Right ventricle myocardium inferior (tissue), 1 donor: ENCODE measurements around the gene CAMK1G. TPM values are rescaled to one million over a fixed set of nuclear protein-coding genes. Genes with fewer than 3 reads are reported as not detected.

ENCODE experiments used
- ATAC-seq: fragments of 200-7000 bp; cut with Tn5 transposase; one replicate; pipeline ENCODE4 v1.9.1; 2020; ENCODE audit warnings: mild to moderate bottlenecking, moderate library complexity
- DNase-seq: peaks from one replicate; pipeline ENCODE4 v3.0.0; 2021; ENCODE audit errors: missing footprints
- intact Hi-C: fragments of 100-400 bp; cut with DNase I; formaldehyde crosslinking; loops from one replicate; pipeline ENCODE4 v1.11.0; 2022
- total RNA-seq: library from RNA; stranded (reverse); fragmentation: NEBNext Ultra II Directional; extraction: Animal tissue kit (Norgen Biotek cat#: 25700); gene quantifications from one replicate; pipeline ENCODE4 v1.2.1, GENCODE V29; 2021
- donor health status: DM: no; HTN: yes; CAD: no; lungs with severe emphysema.

CAMK1G gene
- total RNA-seq, 1 donor from 2014 or later = not detected

DNA sequence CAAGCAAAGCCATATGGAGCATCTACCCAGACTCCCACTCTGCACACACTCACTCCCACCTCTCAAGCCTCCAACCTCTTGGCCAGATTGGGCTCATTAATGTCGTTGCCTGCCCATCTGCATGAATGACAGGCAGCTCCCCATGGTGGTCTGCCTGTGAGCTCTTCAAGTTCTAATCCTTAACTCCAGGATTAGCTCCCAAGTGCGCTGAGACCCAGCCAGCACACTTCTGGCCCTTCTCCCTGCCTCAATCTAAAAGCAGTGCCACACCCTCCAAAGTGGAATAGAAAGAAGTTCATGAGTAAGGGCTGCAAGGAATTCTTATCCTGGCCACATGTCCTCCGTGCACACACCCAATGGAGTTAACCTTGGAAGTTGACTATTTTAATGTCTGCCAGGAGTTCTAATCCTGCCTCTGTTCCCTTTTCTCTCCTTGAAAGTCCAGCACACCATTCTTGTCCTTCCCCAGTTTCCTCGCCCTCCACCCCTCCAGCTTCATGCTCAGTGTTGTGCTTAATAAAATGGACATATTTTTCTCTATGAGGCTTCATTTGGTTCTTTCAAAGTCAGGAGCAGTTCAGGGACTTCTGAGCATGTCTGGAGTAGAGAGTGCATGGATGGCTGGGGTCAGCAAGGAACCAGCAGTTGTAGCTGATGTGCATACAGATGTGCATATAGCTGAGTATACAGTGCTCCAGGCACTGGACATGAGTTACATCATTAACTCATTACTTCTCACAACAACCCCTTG lies 30.1 kb downstream of the CAMK1G start:
- DNase-seq (no peak), ATAC-seq (no peak)
- intact Hi-C loops = no loop called here

DNA sequence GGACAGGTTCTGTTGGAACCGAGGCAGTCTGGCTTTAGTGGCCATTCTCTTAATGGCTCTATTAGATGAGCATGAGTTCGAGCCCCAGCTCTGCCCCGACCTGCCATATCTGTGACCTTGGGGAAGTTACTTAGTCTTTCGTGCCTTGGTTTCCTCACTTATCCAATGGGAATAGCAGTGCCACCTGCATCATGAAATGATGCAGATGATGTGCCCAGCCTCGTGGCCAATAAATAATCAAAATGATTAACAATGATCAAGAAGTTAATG lies 30.6 kb downstream of the CAMK1G start:
- ATAC-seq = no peak
- no peak for DNase-seq
- intact Hi-C loops = no loop called here

DNA sequence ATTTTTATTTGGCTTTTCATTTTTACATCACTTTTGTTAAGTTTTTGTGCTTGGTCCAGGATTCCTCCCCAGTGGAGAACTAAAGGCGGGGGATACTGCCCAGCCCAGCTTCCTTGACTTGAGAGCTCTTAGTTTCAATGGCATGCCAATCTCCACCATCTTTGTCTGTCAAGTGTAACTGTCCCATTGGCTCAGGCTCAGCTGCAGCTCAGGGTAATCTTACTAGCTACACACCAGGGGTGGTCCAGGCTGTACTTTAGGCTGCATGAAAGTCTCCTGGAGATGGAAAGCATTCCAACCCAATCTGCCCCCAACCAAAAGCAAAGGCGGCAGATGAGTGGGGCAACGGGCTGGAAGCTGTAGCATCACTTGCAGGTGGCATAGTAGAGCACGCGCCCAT lies 31.4 kb downstream of the CAMK1G start:
- intact Hi-C loops = no loop called here
- DNase-seq = no peak
- ATAC-seq = no peak

DNA sequence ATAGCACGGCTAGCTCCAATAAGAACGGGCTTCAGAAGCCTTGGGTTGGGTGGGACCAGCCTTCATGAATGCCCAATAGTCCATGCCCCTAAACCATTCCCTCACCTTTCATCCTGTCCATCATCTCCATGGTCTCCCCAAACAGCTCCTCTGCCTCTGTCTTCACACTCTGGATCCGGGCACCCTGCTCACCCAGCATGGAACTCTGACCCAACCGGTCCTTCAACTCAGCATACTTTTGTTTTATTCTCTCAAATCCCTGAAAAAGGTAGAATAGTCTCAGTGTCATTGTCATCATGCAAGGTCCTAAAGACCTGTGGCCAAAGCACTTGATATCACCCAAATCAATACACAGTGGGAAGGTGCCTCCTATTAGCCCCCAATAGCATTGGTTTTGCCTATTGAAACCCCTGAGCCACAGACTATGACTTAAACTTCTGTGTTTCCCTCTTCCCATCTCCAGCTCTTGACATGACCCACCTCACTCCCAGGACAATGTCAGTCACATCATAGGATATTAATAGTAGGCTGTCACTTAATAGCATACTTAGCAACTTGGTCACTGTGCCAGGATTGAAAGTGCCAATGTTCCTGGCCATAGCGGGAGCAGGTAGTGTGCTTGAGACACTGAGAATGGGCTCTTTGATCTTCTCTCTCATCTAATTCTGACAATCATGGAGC lies 33.0 kb downstream of the CAMK1G start:
- intact Hi-C loops = no loop called here
- ATAC-seq (peak; percentile 69), DNase-seq (no peak)

DNA sequence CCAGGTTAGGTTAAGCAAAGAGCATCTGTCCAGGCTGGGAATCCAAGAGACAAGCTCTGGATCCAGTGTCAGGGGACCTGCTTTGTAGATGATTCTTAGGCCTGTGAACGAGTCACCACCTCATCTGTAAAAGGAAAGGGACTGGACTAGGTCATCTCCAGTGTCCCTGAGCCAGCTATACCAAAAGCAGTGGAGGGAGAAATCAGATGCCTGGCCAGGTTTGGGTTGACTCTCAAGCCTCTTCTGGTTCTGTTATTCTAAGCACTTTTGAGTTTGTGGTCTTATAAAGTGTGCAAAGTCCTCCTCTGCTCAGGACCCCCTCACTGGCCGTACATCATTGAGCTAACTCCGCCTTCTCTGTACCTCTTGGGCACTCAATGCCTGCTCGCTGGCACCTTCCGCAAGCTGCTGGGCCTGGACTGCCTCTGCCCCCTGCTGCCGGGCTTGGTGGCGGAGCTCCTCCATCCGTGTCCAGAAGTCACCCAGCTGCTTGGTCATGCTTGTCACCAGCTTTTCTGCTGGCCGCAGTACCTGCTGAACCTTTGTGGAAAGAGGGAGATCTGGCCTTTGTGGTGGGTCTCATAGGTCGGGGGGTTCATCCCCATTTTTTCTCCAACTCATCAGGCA lies 33.6 kb downstream of the CAMK1G start:
- DNase-seq (no peak), ATAC-seq (peak; percentile 26)
- intact Hi-C loops = no loop called here

DNA sequence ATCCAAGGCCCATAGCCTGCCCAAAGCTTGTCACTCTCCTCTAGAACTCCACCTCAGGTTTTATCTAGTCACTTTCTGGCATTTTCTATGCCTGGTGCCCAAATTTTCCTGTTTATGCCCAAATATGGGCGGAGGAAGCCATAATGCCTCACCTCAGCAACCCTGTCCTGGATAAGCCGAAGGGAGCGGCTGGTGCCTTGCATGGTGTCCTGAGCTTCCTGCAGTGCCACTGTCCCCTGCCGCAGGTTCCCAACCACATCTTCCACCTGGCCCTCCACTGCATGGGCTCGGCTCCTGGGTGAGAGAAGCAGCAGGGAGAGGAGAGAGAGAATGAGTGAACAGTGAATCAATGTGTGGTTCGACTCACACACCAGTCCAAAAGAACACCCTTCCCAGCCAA lies 34.2 kb downstream of the CAMK1G start:
- DNase-seq (no peak), ATAC-seq (no peak)
- intact Hi-C loops = no loop called here

DNA sequence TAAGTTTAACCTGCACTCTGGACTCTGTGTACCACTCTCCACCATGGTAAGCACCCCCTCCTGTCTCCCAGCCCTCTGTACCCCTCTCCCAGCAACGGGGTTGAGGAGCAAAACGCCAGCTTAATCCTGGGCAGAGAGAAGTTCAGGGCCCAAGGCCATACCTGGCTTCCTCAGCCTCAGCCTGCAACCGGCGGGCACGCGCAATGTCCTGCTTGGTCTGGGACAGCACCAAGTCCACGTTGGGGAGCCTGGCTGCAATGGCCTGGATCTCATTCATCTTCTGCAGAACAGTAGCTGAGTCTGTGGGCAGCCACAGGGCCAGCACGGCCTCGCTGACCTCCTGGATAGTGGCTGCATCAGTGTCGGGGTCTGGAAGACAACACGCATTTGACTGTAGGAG lies 34.8 kb downstream of the CAMK1G start:
- intact Hi-C loops = no loop called here
- no peak for DNase-seq

DNA sequence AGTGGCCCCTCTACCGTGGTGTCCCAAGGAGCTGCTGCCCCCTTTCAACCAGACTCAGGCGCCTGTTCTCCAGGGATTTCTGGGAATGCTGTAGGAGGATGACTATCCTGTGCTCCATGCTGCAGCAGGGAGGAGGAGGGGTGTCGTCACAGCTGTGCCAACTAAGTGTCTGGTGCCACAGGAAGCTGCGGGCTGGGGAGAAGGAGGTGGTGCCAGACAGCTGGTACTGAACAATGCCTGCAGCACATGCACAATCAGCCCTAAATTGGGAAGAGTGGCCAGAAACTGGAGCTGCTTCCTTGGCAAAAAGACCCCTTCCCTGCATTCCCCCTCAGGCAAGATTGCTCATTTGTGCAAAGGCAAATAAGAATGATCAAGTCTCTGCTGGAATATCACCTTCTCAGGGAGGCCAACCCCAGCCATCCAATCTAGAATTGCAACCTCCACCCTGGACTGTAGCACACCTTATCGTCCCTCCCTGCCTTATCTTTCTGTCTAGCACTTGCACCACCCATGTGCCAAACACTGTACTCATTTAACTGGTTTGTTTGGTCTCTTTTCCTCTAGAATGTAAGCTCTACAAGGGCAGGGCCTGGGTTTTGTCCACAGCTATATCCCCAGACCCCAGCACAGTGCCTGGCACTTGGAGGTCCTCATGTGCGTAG lies 35.4 kb downstream of the CAMK1G start:
- ATAC-seq = peak; percentile 75
- intact Hi-C loops = no loop called here
- DNase-seq = no peak

More for the DNA sequence above, 34.8 kb downstream of the CAMK1G start:
- no peak for ATAC-seq

DNA sequence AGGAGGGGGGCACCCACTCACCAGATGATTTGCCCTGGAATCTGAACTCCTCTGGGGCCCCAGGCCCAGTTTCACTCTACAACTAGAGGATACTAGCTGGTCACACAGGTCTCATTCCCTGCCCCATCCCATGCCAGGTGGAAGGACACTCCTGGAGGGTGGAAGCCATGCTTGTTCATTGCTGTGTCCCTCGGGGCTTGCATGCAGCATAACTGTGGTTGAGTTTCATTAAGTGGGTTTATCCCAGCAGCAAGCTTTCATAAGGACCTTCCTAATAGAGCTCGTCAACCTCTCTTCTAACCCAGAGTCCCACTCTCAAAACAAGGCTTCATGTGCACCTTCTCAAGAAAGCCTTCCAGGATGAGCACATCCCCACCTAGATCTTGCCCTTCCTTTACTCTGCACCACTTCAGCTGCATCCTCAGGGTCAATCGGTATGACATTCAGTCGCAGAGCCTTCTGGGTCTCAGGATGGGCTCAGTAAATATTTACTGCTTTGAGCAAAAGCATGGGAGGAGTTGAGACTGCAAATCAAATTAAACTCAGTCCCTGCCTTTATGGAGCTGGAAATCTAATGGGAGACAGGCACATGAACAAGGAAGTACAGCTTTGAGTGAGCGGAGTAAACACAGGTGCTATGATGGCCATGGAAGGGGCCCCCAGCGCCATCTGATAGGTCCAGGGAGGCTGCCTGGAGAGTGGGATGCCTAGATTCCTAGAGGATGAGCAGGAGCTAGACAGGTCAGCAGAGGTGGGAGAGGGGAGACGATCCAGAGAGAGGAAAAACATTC lies 36.4 kb downstream of the CAMK1G start:
- no peak for ATAC-seq
- DNase-seq = no peak
- intact Hi-C loops = no loop called here

DNA sequence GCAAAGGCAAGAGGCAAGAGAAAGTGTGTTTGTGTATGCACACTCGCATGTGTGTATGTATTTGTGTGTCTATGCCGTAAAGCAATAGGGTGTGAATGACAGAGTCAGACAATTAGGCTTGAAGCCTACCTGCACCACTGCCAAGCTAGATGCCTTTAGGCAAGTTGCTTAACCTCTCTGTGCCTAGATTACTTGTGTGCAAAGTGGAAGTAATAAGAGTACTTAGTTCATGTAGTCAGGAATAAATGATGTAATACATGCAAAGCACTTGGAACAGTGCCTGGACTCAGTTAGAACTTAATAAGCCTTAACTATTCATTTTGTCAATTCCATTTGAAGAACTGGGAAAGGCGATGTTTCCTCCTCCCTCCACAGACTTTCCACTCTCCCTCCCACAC lies 37.0 kb downstream of the CAMK1G start:
- no peak for DNase-seq
- no peak for ATAC-seq
- intact Hi-C loops = no loop called here

DNA sequence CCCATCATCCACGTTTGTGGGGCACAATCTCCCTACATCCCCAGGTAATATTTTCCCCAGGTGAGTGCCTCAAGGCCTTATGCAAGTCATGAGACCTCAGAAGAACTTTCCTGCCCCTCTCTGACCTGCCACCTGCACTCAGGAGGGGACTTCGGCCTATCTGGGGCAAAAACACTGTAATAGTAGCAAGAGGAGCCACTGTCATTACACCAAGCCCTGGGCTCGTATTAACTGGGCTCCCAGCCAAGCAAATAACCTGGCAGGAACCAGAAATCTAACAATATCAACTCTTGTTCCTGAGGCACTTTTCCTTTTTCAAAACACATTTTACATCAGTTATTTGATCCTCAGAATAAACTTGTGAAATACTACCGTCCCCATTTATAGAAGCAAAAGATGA lies 37.8 kb downstream of the CAMK1G start:
- intact Hi-C loops = no loop called here
- DNase-seq (no peak), ATAC-seq (no peak)

DNA sequence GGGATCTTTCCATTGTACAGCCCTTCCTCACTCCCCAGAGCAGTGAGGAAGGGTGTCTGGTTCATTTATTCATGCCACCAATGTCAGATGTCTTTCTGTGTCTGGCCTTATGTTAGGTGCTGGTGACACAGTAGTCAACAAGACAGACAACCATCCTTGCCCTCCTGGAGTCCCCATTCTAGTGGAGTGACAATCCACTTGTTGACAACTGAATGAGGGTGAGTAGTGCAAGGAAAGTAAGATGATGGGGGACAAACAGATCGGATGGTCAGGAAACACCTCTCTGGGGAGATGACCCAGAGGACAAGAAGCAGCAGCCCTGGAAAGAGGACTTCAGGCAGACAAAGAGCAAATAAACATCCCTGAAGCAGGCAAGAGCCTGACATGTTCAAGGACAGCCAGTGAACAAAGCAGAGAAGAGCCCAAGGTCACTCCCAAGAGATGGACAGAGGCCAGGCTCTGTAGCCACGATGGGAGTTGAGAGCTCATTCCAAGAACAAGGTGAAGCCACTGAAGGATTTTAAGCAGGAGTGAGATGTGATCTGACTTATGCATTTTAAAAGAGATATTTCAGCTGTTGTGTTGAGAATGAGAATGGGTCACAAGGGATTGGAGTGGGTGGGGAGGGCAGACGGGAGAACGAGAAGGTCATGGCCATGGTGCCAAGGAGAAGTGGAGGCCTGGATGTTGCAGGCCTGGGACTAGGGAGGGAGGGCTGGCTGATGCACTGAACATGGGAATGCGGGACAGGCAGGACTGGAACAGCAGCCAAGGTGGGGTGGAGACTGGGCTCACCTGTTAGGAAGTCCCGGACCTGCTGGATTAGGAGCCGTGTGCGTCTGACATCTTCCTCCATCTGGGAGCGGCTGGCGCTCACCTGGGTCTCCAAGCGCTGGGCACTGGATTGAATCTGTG lies 38.5 kb downstream of the CAMK1G start:
- DNase-seq (no peak), ATAC-seq (no peak)
- intact Hi-C loops = no loop called here

DNA sequence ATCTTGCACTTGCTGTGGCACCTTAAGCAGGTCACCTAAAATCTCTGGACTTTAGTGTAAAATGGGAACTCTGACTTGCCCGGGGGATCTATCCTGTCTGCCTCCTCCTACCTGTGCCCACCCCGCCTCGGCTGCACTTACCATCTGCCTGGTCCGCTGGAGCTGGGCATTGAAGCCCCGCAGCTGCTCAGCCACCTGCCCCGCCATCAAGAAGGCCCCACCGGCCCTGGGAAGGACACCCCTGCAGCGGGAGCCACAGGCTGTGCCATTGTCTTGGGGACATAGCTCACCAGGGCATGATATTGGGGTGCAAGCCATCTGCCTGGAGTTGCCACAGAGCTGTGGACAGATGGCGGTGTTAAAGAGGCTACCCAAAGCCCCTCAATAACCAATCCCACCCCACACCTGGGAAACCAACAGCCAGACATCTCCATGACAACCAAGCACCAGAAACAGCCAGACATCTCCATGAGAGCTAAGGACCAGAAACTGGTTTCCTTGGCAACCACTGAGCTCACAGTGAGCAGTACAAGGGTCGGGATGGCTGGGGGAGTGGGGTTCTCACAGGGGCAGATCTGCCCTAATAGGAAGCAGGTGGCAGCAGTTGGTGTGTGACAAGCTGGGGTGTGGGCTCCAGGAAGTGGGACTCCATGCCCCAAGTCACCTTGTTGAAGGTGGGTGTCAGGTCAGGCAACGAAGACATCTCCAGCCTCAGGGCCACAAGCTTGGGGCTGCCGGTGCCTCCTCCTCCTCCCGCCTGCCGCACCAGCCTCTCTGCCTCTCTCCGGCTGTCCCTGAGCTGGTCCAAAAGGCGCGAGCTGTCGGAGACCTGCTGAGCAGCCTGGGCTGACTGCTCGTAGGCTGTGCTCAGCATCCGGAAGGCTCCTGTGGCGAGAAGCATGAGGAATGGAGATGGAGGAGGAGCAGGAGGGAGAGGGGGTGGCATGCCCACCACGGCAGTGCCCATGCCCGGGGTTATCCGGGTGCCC lies 39.6 kb downstream of the CAMK1G start:
- no peak for DNase-seq
- no peak for ATAC-seq
- intact Hi-C loops = no loop called here

DNA sequence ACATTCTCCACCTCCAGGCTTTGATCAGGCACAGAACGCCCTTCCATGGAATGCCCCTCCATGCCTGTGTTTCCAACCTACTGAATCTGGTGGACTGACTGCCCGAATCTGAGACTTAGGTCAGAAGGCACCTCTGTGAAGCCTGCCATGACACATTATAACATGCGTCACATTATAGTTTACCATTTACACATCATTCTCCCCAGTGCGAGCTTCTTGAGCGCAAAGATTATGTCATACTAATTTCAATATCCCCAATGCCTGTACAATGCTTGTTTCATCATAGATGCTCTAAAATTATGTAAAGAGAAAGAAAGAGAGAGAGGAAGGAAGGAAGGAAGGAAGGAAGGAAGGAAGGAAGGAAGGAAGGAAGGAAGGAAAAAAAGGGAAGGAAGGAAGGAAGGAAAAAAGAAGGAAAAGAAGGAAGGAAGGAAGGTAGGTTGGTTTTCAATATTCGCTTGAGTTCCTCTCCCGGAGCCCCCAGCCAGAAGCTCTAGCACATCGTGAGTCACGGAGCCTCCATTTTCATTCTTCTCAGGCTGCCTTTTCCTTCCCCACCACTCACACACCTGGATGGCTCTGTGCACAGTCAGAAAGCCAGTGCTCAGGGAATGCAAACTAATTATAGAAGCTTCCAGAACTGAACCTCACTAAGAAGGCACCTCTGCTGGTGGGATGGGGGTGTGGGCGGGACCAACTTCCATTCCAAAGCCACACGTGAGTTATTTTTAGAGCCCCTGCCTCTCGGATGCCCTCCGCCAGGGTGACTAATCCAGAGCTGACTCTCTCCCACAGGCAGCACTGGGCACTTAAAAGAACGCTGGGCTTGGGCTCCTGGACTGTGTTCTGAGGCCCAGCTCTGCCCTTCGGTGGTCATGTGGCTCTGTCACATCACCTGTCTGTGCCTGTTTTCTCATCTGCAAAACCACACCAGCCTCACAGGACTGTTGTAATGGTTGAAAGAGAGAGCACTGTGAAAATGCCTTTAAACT lies 41.3 kb downstream of the CAMK1G start:
- ATAC-seq = peak; percentile 53
- intact Hi-C loops = loop anchor here (5.0 kb wide), 1 partner anchor 122 kb away; no protein-coding TSS in a partner anchor
- DNase-seq = no peak

DNA sequence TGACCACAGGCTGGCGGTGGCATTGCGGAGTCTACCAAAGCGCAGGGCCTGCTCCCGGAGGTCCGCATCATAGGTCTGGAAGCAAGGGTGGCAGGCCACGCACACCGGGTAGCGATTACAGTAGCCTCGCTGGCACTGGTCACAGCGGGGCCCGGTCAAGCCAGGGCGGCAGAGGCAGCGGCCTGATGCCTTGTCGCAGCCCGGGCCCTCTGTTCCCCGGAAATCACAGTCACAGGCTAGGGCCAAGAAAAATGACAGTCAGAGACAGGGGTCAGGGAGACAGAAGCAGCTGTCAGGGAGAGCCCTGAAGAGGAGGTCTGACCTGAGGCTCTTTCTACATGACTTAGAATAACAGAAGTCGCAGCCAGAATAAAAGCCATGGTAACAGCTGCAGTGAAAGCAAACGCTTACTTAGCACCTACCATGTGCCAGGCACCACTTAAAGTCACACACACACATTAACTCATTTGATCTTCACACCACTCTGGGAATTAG lies 42.3 kb downstream of the CAMK1G start:
- DNase-seq (no peak), ATAC-seq (peak; percentile 23)
- intact Hi-C loops = loop anchor here (2.0 to 5.0 kb wide), 3 partner anchors 23 to 121 kb away; no protein-coding TSS in a partner anchor
